ENCODE measurements around the gene CPB2. TPM values are rescaled to one million over a fixed set of nuclear protein-coding genes. Genes with fewer than 3 reads are reported as not detected.
A peak's percentile ranks its signal among the peaks of the same experiment; 100 is the strongest.

CPB2 gene
- total RNA-seq, 1 donor from 2014 or later: not detected

GRCh38 chr13:46126552-46127357 lies 21.9 kb upstream of the CPB2 start:
- peak; percentile 94 for ATAC-seq

- ATAC-seq: no peak
These were observed 21.2 kb upstream of the CPB2 start for GRCh38 chr13:46126056-46126455.

GRCh38 chr13:46124967-46125933 lies 20.4 kb upstream of the CPB2 start:
- no peak for ATAC-seq

- no peak for ATAC-seq
These were observed 19.7 kb upstream of the CPB2 start for GRCh38 chr13:46124531-46124966.

- no peak for ATAC-seq
These were observed 17.5 kb upstream of the CPB2 start for GRCh38 chr13:46122304-46122703.

- ATAC-seq: no peak
These were observed 16.8 kb upstream of the CPB2 start for GRCh38 chr13:46121597-46122163.

- ATAC-seq: no peak
These were observed 16.2 kb upstream of the CPB2 start for GRCh38 chr13:46121033-46121432.

GRCh38 chr13:46119883-46120614 lies 15.2 kb upstream of the CPB2 start:
- no peak for ATAC-seq

- no peak for ATAC-seq
These were observed 12.0 kb upstream of the CPB2 start for GRCh38 chr13:46116653-46117502.

- no peak for ATAC-seq
These were observed 9.8 kb upstream of the CPB2 start for GRCh38 chr13:46114613-46115012.

- no peak for ATAC-seq
These were observed 8.8 kb upstream of the CPB2 start for GRCh38 chr13:46113596-46113995.

GRCh38 chr13:46111151-46111550 lies 6.3 kb upstream of the CPB2 start:
- ATAC-seq: no peak

GRCh38 chr13:46109451-46109850 lies 4.6 kb upstream of the CPB2 start:
- ATAC-seq: no peak

- ATAC-seq: no peak
These were observed 2.1 kb upstream of the CPB2 start for GRCh38 chr13:46106839-46107371.

- no peak for ATAC-seq
These were observed 1.8 kb downstream of the CPB2 start for GRCh38 chr13:46103037-46103436.

GRCh38 chr13:46102255-46102605 lies 2.6 kb downstream of the CPB2 start:
- no peak for ATAC-seq

- no peak for ATAC-seq
These were observed 3.2 kb downstream of the CPB2 start for GRCh38 chr13:46101484-46102254.

- ATAC-seq: no peak
These were observed 3.8 kb downstream of the CPB2 start for GRCh38 chr13:46101002-46101401.

GRCh38 chr13:46100191-46100815 lies 4.5 kb downstream of the CPB2 start:
- no peak for ATAC-seq

GRCh38 chr13:46097663-46098062 lies 7.2 kb downstream of the CPB2 start:
- no peak for ATAC-seq
